Measurements from ENCODE around the gene MMAB.

MMAB gene

GRCh38 chr12:109535231-109535862 lies 38.0 kb downstream of the MMAB start:
- no peak for DNase-seq

DNA sequence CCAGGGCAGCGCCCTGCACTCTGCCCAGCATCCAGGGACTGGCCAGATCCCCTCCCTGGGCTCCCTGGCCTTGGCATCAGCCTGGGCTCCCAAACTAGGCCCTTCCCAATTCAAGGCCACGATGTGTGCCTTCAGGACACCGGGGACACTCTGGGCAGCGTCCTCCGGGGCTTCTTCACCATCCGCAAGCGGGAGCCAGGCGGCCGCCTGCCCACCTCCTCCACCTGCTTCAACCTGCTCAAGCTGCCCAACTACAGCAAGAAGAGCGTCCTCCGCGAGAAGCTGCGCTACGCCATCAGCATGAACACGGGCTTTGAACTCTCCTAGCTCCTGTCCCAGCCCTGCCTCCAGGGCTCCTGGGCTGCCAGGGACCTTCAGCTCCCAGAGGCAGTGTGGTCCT lies 38.8 kb downstream of the MMAB start:
- DNase-seq = no peak

DNA sequence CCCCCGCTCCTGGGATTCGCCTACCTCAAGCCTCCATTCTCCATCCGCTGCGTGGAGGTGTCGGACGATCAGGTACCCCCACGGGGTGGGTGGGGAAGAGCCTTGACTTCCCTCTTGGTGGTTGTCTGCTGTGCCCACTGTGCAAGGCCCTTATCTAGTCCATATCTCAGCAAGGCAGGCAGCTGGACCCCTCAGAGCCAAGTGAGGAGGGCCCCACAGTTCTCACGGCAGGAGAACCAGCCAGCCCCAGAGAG lies 39.9 kb downstream of the MMAB start:
- no peak for DNase-seq

DNA sequence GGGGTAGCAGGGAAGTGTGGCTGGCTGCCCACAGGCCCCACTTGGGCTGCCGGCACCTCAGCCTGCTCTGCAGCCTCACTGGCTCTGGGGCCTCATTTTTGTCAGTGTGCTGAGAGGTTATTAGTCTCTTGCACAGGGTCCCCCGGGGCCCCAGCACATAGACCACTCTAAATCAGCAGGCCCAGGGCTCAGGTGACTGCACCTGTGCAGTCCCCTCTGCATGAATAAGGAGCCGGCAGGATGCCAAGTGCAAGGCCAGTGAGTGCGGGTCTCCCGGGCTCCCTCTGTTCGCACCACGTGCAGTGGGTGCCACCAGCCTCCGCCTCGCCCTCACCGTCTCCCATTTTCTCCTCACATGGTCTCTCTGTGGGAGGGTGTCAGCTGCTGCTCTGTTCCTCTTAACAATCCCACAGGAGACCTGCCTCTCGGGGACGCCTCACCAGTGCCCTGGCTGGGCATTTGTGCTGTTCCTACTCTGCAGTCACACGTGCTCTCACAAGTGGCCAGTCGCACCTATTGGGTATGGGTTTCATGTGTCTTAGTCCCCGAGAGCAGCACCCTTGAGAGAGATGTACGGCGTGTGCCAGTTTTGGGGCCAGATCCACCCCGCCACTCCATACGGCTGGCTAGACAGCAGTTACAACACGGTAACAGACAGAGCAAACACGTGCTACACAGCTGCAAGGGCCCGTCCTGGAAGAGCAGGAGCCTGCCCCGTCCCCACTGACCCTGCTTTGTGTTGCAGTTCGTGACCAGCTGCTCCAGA lies 40.4 kb downstream of the MMAB start:
- peak in 1 of 2 donors; percentile 2 for DNase-seq

DNA sequence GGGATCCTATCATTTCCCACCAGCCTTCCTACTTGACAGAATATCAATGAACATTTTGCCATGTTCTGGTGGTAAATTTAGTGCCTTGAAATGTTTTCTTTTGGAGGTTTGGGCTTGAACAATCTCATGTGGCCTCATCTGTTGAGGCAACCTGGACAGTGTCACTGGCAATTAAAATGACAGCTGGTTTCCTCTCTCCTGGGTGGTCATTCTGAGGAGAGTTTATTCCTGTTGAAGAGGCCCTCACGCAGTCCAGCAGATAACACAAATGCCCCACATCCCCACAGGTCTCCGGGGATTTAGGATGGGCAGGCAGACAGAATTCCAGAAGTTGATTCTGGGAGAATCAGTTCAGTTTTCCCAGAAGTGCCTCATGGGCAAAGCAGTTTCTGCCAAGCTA lies 41.9 kb downstream of the MMAB start:
- no peak for DNase-seq

DNA sequence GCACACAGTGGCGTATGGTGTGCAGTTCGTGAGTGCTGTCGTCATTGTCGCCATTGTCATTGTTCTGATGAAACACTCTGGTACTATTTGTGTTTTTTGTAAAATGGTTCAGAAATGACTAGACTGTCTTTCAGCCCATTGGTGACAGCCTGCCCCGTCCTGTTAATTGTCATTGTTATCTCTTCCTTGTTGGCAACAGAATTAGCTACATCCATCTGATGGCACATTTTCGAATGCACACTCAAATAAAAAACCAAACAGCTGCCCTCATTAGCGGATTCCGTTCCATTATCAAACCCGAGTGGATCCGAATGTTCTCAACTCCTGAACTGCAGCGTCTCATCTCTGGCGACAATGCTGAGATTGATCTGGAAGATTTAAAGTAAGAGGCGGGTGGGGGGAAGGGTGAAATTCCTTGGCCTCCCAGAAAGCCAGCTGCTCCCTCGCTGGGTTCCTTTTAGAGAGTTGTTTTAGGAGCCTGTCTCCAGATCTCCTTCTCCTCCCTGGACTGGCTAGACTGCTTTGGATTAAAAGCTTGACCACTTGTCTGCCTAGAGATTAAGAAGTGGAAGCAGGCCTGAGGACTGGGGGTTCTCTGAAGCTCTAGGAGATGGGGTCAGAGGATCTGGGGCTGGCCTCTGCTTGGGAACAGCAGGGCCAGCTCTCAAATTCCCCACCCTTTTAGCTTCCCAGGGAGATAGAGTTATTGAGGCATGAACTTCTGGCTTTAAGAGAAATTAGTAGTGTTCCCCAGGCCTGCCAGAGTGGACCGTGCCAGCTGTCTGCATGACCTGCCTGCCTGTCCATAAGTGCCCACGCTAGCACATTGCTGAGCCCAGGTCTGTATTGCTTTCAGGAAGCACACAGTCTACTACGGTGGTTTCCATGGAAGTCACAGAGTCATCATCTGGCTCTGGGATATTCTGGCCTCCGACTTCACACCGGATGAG lies 43.3 kb downstream of the MMAB start:
- DNase-seq = no peak

DNA sequence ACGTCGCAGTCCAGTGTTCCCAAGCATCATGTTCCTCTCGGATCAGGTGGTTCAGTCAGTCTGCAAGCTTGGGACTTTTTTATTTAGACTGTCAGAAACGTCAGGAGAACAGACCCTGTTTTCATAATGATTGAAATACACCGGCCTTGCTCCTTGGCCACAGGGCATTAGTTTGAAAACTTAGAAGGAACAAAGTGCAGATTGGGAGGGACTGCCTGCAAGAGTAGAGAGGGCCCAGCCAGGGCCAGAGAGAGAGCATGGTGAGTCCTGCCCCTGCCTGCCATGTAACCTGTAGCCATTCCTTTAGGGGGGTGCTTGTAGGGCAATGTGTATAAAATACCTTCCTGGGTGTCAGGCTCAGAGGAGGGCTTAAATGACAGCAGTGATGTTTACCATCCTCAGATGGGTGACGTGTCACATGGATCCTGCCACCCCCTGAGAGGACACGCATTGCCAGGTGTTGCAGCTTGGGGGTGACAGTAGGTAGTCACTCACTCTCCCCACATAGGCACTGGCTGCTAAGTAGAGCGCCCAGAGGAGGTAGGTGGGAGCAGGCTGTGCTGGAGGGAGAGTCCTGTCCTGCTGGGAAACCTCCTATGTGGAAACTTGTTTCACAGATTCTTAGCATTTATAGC lies 45.7 kb downstream of the MMAB start:
- DNase-seq = no peak

DNA sequence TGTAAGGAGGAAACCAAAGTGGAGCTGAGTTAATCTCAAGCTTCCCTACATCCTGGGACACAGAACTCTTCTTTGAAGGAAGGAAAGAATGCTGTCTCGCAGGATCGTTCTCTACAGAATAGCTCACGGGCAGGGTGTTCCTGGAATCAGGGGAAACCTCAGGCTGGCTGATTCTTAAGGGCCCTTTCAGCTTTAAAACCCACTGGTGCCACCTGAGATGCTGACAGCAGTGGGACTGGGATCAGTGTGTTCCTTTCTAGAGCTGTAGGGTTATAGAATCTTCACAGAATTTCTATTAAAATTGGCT lies 48.1 kb downstream of the MMAB start:
- no peak for DNase-seq

DNA sequence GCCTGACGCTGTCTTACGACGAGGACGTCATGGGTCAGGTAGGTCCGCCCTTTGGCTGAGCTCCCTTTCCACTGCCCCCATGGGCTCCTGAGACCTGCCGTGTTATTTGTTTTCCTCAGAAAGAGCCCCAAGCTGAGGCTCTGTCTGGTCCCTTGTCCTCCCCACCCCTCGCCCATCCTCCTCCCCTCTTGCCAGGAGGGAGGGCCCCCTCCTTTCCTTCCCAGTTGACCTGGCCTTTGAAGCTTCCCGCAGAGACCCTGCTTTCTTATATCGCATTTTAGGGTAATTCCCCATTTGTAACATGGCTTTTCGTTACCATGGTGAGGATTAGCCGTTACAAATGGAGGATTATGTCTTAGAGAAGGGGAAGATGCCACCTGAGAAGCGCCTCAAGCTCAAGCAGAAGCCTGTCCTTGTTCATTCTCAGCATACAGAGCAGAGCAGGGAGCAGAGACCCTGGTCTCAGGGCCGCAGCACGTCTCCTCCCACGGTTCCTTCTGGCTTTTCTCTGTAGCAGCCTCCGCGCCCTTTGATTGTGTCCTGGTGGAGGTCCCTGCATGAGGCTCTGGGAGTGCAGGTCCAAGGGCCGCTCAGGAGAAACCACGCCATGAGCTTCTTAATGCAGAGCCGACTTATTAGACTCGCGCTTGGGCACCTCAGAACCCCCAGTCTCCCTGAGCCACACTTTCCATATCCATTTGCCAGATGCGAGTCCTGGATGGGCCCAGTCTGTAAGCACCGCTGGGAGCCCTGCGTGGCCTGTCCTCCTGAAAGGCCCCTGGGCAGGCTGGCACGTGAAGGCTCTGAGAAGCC lies 48.6 kb downstream of the MMAB start:
- no peak for DNase-seq

DNA sequence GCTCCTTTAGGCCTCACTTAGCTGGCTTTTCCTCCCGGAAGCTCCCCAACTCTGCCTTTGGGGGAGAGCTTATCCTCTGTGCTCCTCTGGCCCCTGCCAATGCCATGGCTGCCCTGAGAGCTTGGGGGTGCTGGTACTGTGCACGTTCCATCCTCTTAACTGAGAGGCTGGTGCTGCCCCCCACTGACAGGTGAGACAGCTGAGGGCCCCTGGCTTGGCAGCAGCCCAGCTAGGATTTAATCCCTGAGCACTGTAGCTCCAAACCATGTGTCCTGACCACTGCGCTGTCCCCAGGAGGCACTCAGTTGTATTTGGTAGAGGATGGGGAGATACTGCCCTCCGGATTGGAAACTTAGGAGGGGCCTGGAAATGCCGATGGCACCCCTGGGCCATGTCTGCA lies 49.8 kb downstream of the MMAB start:
- no peak for DNase-seq

- no peak for DNase-seq
Measured at GRCh38 chr12:109523071-109523470, 50.2 kb downstream of the MMAB start.

DNA sequence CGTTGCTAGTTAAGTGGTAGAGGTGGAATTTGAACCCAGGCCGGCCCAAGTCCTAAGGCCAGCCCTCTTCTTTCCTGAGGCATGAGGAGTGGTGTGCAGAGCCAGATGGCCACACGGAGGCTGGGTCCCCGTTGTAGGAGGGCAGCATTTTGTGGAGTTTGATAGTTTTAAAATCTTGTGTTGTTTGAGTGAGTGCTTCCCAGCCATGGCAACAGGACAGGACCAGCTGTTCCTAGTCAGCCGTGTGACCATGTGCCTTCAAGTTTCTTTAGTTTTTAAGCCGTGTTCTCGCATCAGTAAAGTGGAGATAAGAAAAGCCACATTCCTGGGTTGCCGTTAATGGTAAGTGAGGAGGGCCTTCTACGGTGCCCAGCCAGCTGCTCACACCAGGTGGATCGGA lies 51.5 kb downstream of the MMAB start:
- DNase-seq = no peak

DNA sequence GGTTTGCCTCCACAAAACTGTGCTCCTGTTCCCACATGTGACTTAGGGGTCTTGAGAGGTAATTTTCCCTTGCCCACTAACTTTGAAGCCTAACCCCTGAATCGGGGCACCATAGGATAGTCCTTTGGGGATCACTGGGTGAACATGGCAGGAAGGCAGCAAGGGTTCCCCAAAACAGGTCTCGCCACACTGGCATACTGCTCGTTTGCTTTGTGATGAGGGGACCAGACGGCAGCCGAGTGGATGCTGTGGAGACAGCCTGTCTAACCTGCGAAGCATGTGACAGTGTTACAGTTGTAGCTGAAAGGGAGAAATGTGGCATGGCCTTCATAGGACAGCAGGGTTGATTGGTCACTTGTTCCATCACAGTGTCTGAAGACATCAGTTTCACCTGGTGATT lies 53.5 kb downstream of the MMAB start:
- no peak for DNase-seq

GRCh38 chr12:109518820-109519665 lies 54.3 kb downstream of the MMAB start:
- DNase-seq = peak; percentile 49 to 64

GRCh38 chr12:109517619-109518018 lies 55.7 kb downstream of the MMAB start:
- no peak for DNase-seq

DNA sequence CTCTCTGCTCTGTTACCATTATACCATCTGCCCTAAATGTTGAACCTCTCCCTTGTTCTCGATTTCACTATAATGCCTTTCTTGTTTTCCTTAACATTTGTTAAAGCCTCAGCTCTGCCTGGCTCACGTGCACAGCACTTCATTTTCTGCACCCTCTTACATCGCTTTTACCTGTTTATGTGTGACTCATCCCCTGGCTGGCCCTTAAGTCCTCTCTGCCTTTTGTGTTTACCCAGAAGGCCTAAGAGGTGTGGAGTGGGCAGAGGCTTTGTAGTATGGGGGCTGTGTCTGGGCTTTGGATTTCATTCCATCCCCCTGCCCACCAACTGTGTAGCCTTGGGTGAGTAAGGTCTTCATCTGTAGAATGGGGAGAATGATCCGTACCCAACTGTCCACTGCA lies 59.3 kb downstream of the MMAB start:
- DNase-seq = no peak

GRCh38 chr12:109513051-109513450 lies 60.3 kb downstream of the MMAB start:
- no peak for DNase-seq

DNA sequence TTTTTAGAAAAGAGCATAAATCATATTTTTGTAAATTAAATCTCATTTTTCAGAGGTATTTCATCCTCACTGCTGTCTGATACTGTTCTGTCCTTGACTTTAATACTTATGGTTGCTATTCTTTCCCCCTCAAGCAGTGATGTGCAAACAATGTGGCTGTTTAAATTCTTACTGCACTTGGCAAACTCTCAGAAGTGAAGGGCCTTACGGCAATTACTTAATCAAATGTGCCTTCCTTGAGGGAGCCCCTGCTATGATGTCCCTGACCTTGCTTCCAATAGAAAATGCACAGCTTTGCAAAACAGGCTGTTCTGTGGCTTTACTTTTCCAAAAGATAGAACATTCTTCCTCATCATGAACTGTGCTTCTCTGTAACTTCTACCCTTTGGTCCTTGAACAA lies 60.7 kb downstream of the MMAB start:
- DNase-seq = no peak

DNA sequence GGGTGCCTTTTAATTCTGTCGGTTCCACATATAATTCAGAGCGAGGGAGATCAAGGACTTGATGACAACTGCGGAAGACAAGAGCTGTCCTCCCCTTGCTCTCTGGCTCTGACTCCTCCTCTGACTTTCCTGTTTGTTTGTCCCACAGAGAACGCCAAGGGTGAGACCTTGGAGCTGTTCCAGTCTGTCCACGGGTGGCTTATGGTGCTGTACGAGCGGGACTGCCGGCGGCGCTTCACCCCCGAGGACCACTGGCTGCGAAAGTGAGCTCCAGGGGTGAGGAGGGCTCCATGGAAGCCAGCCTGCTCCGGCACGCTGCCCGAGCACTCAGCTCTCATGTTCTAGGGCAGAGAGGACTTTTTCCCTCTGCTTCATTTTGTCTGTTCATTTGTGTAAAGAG lies 63.1 kb downstream of the MMAB start:
- no peak for DNase-seq

GRCh38 chr12:109504068-109504467 lies 69.2 kb downstream of the MMAB start:
- no peak for DNase-seq

Measured in inflammatory macrophage (primary cell).